BLaER1 (cell line): ENCODE measurements around the gene GRIK2.

Source experiments
- H3K27ac ChIP-seq: shearing (Covaris generic); formaldehyde crosslinking; 2 replicates; pipeline ENCODE4 v1.8.1; 2022
- H3K27me3 ChIP-seq: shearing (Covaris generic); formaldehyde crosslinking; 2 replicates; pipeline ENCODE4 v1.8.1; 2022
- H3K36me3 ChIP-seq: shearing (Covaris generic); formaldehyde crosslinking; 2 replicates; pipeline ENCODE4 v1.8.1; 2022
- H3K4me1 ChIP-seq: shearing (Covaris generic); formaldehyde crosslinking; 2 replicates; pipeline ENCODE4 v1.8.1; 2022
- H3K4me2 ChIP-seq: shearing (Covaris generic); formaldehyde crosslinking; 2 replicates; pipeline ENCODE4 v1.8.1; 2022
- H3K4me3 ChIP-seq: shearing (Covaris generic); formaldehyde crosslinking; 2 replicates; pipeline ENCODE4 v1.8.1; 2022
- H3K9ac ChIP-seq: shearing (Covaris generic); formaldehyde crosslinking; 2 replicates; pipeline ENCODE4 v1.8.1; 2022
- H3K9me3 ChIP-seq: shearing (Covaris generic); formaldehyde crosslinking; 2 replicates; pipeline ENCODE4 v1.8.1; 2022
- H4K20me1 ChIP-seq: shearing (Covaris generic); formaldehyde crosslinking; 2 replicates; pipeline ENCODE4 v1.8.1; 2022
- Cebpa-rat ChIP-seq: shearing (Covaris generic); IDR thresholded peaks from 2 replicates; pipeline ENCODE4 v1.8.1; 2022

The GRIK2 gene

DNA sequence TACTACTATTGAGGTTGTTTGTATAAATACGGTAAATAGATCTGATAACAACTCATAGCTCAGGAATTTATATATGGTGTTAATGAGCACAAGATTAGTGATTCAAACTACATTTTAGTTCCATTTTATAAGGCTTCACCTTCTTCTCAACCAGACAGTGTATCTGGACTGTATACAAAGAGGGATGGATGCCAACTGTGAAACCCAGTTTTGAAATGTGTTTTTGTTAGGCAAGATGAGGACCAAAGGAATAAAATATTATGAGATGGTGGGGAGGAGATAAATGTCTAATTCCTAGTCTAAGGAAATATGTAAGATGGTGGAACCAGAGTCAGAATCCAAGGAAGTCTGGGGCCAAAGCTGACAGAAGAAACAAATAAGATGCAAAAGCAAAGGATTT, 329.0 kb downstream of the GRIK2 start:
- no peak for TF ChIP-seq Cebpa-rat

DNA sequence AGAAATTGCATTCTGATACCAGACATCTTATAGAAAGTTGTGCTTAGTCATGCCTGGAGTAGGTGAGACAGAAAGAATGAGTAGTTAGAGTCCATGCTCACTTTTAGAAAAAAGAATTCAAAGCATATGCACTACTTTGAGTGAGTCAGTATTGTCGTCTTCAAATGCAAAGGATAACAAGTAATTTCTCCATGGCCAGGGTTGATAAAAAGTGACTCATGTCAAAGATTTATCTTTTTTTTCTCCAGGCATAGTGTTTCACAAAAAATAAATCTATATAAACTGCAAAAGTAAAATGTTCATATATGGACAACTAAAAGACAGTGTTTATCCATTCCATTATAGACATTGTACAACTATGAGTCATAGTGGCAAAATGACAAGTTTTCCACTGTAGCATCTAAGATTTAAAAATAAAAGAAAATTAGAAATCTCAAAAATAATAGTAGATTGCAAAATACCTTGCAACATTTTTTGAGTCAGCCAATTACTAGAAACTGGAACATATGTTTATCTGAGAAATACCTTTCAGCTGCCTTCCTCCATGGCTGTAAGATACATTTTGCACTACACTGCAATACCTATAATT, 329.6 kb downstream of the GRIK2 start:
- Histone ChIP-seq H3K27me3 (no peaks in the 10 kb centered on the region), H3K4me1 (no peaks in the 10 kb centered on the region), H4K20me1 (no peaks in the 10 kb centered on the region), H3K9ac (no peak overlapping the region), H3K4me3 (no peak overlapping the region), H3K27ac (no peak overlapping the region), H3K36me3 (no peaks in the 10 kb centered on the region), H3K9me3 (no peaks in the 10 kb centered on the region), H3K4me2 (no peak overlapping the region)
- TF ChIP-seq Cebpa-rat: no peak

More for the DNA sequence above, 329.0 kb downstream of the GRIK2 start:
- no peaks in the 10 kb centered on the region for H3K4me1 ChIP-seq
- H4K20me1 ChIP-seq: no peaks in the 10 kb centered on the region
- H3K27ac ChIP-seq: no peak overlapping the region
- H3K36me3 ChIP-seq: no peaks in the 10 kb centered on the region
- H3K27me3 ChIP-seq: no peaks in the 10 kb centered on the region
- no peaks in the 10 kb centered on the region for H3K9me3 ChIP-seq
- no peak overlapping the region for H3K4me3 ChIP-seq
- no peak overlapping the region for H3K4me2 ChIP-seq
- H3K9ac ChIP-seq: no peak overlapping the region

DNA sequence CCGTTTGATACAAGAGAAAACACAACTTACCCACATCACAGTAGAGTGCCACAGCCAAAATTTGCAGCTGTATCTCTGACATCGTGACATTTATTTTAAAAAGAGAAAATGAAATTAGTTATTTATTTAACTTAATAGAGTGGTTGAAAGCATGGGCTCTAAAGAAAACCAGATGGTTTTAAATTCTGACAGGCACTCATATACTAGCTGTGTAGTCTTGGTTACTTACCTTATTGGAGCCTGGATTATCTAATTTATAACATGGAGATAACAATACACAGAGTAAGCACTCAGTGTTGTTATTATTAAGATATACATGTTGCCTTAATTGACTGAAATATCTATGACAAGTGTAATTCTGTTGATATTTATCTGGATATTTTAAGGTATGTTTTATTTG, 334.9 kb downstream of the GRIK2 start:
- Histone ChIP-seq H3K27ac (no peak overlapping the region), H3K4me1 (no peaks in the 10 kb centered on the region), H3K36me3 (no peaks in the 10 kb centered on the region), H4K20me1 (no peaks in the 10 kb centered on the region), H3K4me3 (no peak overlapping the region), H3K4me2 (no peak overlapping the region), H3K9ac (no peak overlapping the region), H3K27me3 (no peaks in the 10 kb centered on the region), H3K9me3 (no peaks in the 10 kb centered on the region)
- no peak for TF ChIP-seq Cebpa-rat

DNA sequence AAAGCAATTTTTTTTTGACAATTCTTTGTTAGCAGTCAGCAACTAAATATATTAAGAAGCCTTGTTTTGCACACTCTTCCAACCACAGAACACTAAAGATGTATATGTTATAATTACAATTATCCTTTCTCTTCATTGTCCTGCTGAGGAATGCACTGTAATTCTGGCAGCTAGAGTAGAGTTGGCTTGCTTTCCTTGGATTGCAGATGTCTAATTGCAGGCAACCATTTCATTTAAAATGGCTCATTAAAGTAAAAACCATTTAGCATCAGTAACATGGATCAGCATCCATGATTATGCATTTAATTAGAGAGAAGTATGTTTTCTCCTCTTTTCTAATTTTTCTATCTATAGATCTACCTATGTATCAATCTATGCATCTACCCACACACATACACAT, 335.4 kb downstream of the GRIK2 start:
- no peaks in the 10 kb centered on the region for H3K36me3 ChIP-seq
- H3K4me2 ChIP-seq: no peak overlapping the region
- H4K20me1 ChIP-seq: no peaks in the 10 kb centered on the region
- no peak overlapping the region for H3K9ac ChIP-seq
- no peaks in the 10 kb centered on the region for H3K4me1 ChIP-seq
- H3K27ac ChIP-seq: no peak overlapping the region
- no peak for TF ChIP-seq Cebpa-rat
- no peaks in the 10 kb centered on the region for H3K27me3 ChIP-seq
- no peaks in the 10 kb centered on the region for H3K9me3 ChIP-seq
- no peak overlapping the region for H3K4me3 ChIP-seq

- H3K4me2 ChIP-seq: no peak overlapping the region
- H3K27me3 ChIP-seq: no peaks in the 10 kb centered on the region
- no peaks in the 10 kb centered on the region for H3K36me3 ChIP-seq
- TF ChIP-seq Cebpa-rat: no peak
- no peak overlapping the region for H3K4me3 ChIP-seq
- H3K4me1 ChIP-seq: no peaks in the 10 kb centered on the region
- H3K27ac ChIP-seq: no peak overlapping the region
- H3K9me3 ChIP-seq: peaks cover 8% of the 10 kb centered on the region
- H3K9ac ChIP-seq: no peak overlapping the region
- no peaks in the 10 kb centered on the region for H4K20me1 ChIP-seq
Observed at GRCh38 chr6:101730954-101731353, 337.4 kb downstream of the GRIK2 start.

DNA sequence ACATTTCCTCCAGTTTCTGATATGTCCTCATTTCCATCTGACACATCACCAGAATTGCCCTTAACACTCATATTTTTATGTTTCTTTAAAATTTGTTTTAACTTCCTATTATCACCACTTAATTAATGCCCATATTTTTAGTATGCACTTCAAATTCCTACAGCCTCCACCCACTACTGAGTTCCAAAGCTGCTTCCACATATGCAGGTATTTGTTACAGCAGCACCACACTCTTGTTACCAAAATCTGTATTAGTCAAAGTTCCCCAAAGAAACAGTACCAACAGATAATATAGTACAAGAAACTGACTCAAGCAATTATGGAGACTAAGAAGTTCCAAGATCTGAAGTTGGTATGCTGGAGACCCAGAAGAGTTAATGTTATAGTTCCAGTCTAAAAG, 340.4 kb downstream of the GRIK2 start:
- H3K9ac ChIP-seq: no peak overlapping the region
- H3K27ac ChIP-seq: no peak overlapping the region
- H3K4me3 ChIP-seq: no peak overlapping the region
- no peaks in the 10 kb centered on the region for H3K4me1 ChIP-seq
- H3K9me3 ChIP-seq: peaks cover 16% of the 10 kb centered on the region
- TF ChIP-seq Cebpa-rat: no peak
- H4K20me1 ChIP-seq: no peaks in the 10 kb centered on the region
- no peaks in the 10 kb centered on the region for H3K27me3 ChIP-seq
- no peak overlapping the region for H3K4me2 ChIP-seq
- H3K36me3 ChIP-seq: no peaks in the 10 kb centered on the region

- H3K4me2 ChIP-seq: no peak overlapping the region
- no peaks in the 10 kb centered on the region for H4K20me1 ChIP-seq
- TF ChIP-seq Cebpa-rat: no peak
- no peak overlapping the region for H3K9ac ChIP-seq
- no peak overlapping the region for H3K27ac ChIP-seq
- H3K4me3 ChIP-seq: no peak overlapping the region
- no peaks in the 10 kb centered on the region for H3K36me3 ChIP-seq
- H3K4me1 ChIP-seq: no peaks in the 10 kb centered on the region
- peaks cover 16% of the 10 kb centered on the region for H3K9me3 ChIP-seq
- no peaks in the 10 kb centered on the region for H3K27me3 ChIP-seq
Observed at GRCh38 chr6:101738481-101738880, 345.0 kb downstream of the GRIK2 start.

- Histone ChIP-seq H3K4me2 (no peak overlapping the region), H3K9me3 (peaks cover 12% of the 10 kb centered on the region), H3K4me1 (no peaks in the 10 kb centered on the region), H3K27me3 (no peaks in the 10 kb centered on the region), H3K27ac (no peak overlapping the region), H3K4me3 (no peak overlapping the region), H4K20me1 (no peaks in the 10 kb centered on the region), H3K36me3 (no peaks in the 10 kb centered on the region), H3K9ac (no peak overlapping the region)
- no peak for TF ChIP-seq Cebpa-rat
Observed at GRCh38 chr6:101740631-101741030, 347.1 kb downstream of the GRIK2 start.

GRCh38 chr6:101741474-101742171, 348.1 kb downstream of the GRIK2 start:
- H3K9ac ChIP-seq: no peak overlapping the region
- no peak for TF ChIP-seq Cebpa-rat
- H3K27me3 ChIP-seq: no peaks in the 10 kb centered on the region
- H3K36me3 ChIP-seq: no peaks in the 10 kb centered on the region
- no peak overlapping the region for H3K4me2 ChIP-seq
- no peaks in the 10 kb centered on the region for H4K20me1 ChIP-seq
- 0 out of 2 replicates have a peak, but pooled peaks cover 2% of the 10 kb centered on the region for H3K9me3 ChIP-seq
- H3K4me3 ChIP-seq: no peak overlapping the region
- H3K27ac ChIP-seq: no peak overlapping the region
- H3K4me1 ChIP-seq: no peaks in the 10 kb centered on the region

- Histone ChIP-seq H3K27me3 (no peaks in the 10 kb centered on the region), H3K4me1 (no peaks in the 10 kb centered on the region), H3K9me3 (no peaks in the 10 kb centered on the region), H3K36me3 (no peaks in the 10 kb centered on the region), H3K4me2 (no peak overlapping the region), H3K4me3 (no peak overlapping the region), H3K27ac (no peak overlapping the region), H4K20me1 (no peaks in the 10 kb centered on the region), H3K9ac (no peak overlapping the region)
- TF ChIP-seq Cebpa-rat: no peak
Observed at GRCh38 chr6:101747160-101747559, 353.7 kb downstream of the GRIK2 start.

GRCh38 chr6:101747716-101748115, 354.2 kb downstream of the GRIK2 start:
- no peak overlapping the region for H3K27ac ChIP-seq
- TF ChIP-seq Cebpa-rat: no peak

More at GRCh38 chr6:101747716-101748115, 354.2 kb downstream of the GRIK2 start:
- Histone ChIP-seq H3K9me3 (no peaks in the 10 kb centered on the region), H4K20me1 (no peaks in the 10 kb centered on the region), H3K9ac (no peak overlapping the region), H3K4me2 (no peak overlapping the region), H3K27me3 (no peaks in the 10 kb centered on the region), H3K36me3 (no peaks in the 10 kb centered on the region), H3K4me1 (no peaks in the 10 kb centered on the region), H3K4me3 (no peak overlapping the region)
